Subcutaneous adipose tissue (tissue), 4 donors: ENCODE results near the gene SLC16A8. TPM values are rescaled to one million over a fixed set of nuclear protein-coding genes. Genes with fewer than 3 reads are reported as not detected.

ENCODE experiments used
- CTCF ChIP-seq: fragments of 450-650 bp; IDR thresholded peaks from one replicate; pipeline ENCODE4 v1.5.1; 2016; ENCODE audit warnings: low read depth, mild to moderate bottlenecking, control low read depth, antibody characterized with exemption, moderate library complexity
- total RNA-seq, 4 donors: library from RNA; depleted of rRNA; stranded (reverse); fragments of >200 nt; gene quantifications; one replicate each; pipeline ENCODE4 v1.1.0, GENCODE V29; 2016

The SLC16A8 gene
- total RNA-seq, 4 donors from 2014 or later: 0.17 to 0.66 TPM; not detected in 2

GRCh38 chr22:38031491-38031890, 52.5 kb downstream of the SLC16A8 start:
- TF ChIP-seq CTCF: no peak

GRCh38 chr22:38030311-38031133, 53.5 kb downstream of the SLC16A8 start:
- no peak for TF ChIP-seq CTCF

GRCh38 chr22:38029901-38030300, 54.1 kb downstream of the SLC16A8 start:
- TF ChIP-seq CTCF: no peak

GRCh38 chr22:38029370-38029769, 54.6 kb downstream of the SLC16A8 start:
- no peak for TF ChIP-seq CTCF

- no peak for TF ChIP-seq CTCF
These were observed 55.4 kb downstream of the SLC16A8 start for GRCh38 chr22:38028344-38029130.

Other genes starting within 250 kb of the SLC16A8 start
- gene ANKRD54, start 239.8 kb downstream of the SLC16A8 start, total RNA-seq: 10 to 100 TPM; 12.7 to 27.7 (median 24.7) TPM
- 100 to 1,000 TPM; 271 to 369 (median 304) TPM for gene EIF3L, start 234.8 kb downstream of the SLC16A8 start, total RNA-seq
- gene MICALL1, start 177.9 kb downstream of the SLC16A8 start, total RNA-seq: 10 to 100 TPM in 1 of 4 donors, 1 to 10 TPM in 3; 6.2 to 24.5 (median 8.0) TPM
- gene C22orf23, start 130.6 kb downstream of the SLC16A8 start, total RNA-seq: 1 to 10 TPM in 2 of 4 donors, under 1 TPM in 1, not detected in 1; 0.68 to 2.1 (median 1.3) TPM
- gene POLR2F, start 130.5 kb downstream of the SLC16A8 start, total RNA-seq: 10 to 100 TPM; 49.3 to 93.9 (median 67.8) TPM
- gene SOX10, start 99.6 kb downstream of the SLC16A8 start, total RNA-seq: under 1 TPM in 1 of 4 donors, not detected in 3; 0.19 TPM
- 10 to 100 TPM; 12.9 to 42.1 (median 33.3) TPM for gene PICK1, start 26.8 kb downstream of the SLC16A8 start, total RNA-seq
- 1 to 10 TPM in 2 of 4 donors, under 1 TPM in 2; 0.44 to 2.3 (median 1.2) TPM for gene BAIAP2L2, start 26.5 kb upstream of the SLC16A8 start, total RNA-seq
- 100 to 1,000 TPM in 1 of 4 donors, 10 to 100 TPM in 3; 29.2 to 129 (median 44.1) TPM for gene PLA2G6, start 97.6 kb upstream of the SLC16A8 start, total RNA-seq
- 10 to 100 TPM; 42.2 to 98.7 (median 55.4) TPM for gene MAFF, start 117.8 kb upstream of the SLC16A8 start, total RNA-seq
- 100 to 1,000 TPM in 1 of 4 donors, 10 to 100 TPM in 3; 23.6 to 105 (median 41.4) TPM for gene TMEM184B, start 188.8 kb upstream of the SLC16A8 start, total RNA-seq
- 100 to 1,000 TPM in 1 of 4 donors, 10 to 100 TPM in 3; 59.7 to 156 (median 90.5) TPM for gene CSNK1E, start 233.2 kb upstream of the SLC16A8 start, total RNA-seq